ENCODE results near the gene GRK4.

DNA sequence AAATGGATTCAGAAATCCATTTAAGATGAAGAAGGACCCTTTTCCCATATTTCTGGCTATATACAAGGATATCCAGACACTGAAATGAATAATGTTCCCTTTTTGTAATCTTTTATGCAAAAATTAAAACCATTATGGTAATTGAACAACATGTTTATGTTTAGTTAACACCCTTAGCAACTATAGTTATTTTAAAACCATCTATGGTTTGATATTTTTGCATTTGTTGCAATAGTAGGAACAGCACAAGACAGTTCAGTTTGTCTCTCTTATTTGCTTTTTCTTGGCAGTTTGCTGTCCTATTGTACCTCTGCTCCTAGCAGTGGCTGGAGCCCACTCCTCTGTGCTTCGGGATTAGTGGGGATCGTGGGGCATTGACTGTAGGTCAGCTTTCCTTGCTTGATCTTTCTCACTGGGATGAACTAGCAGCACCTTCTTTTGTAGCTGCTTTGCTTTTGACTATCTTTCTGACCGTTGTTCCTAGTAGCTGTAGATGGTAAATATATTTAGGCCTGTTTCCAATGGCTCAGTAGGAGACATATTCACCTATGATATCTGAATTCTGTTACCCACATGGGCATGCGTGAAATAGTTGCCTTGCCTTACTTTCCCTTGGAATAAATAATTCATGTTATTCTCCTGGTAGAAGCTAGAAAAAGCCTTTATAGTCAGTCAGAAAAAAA is 123.9 kb downstream of the GRK4 start:
- no peak for TF ChIP-seq POLR2A (IDR thresholded peaks at IDR 0.05)
- TF ChIP-seq, protein P1, sequence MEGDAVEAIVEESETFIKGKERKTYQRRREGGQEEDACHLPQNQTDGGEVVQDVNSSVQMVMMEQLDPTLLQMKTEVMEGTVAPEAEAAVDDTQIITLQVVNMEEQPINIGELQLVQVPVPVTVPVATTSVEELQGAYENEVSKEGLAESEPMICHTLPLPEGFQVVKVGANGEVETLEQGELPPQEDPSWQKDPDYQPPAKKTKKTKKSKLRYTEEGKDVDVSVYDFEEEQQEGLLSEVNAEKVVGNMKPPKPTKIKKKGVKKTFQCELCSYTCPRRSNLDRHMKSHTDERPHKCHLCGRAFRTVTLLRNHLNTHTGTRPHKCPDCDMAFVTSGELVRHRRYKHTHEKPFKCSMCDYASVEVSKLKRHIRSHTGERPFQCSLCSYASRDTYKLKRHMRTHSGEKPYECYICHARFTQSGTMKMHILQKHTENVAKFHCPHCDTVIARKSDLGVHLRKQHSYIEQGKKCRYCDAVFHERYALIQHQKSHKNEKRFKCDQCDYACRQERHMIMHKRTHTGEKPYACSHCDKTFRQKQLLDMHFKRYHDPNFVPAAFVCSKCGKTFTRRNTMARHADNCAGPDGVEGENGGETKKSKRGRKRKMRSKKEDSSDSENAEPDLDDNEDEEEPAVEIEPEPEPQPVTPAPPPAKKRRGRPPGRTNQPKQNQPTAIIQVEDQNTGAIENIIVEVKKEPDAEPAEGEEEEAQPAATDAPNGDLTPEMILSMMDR (IDR thresholded peaks at IDR 0.05), result no peak

Measured in heart left ventricle (tissue), 13 donors.